Measurements from ENCODE around the gene ADAMTS17. TPM values are rescaled to one million over a fixed set of nuclear protein-coding genes. Genes with fewer than 3 reads are reported as not detected.

The ADAMTS17 gene
- total RNA-seq, 1 experiment from 2014 or later = 7.7 TPM

- BruUV-seq (replicated peaks) = no TSS peak
- intact Hi-C loops (cut with micrococcal nuclease) = no loop called here
- ChIA-PET CTCF (interaction anchor here (0.6 to 1.5 kb wide), 4 partner anchors 27 to 382 kb away, joined by 4 to 9 read pairs (median 4); no protein-coding TSS in a partner anchor), POLR2A (interaction anchor here (0.6 kb wide), 1 partner anchor 230 kb away, joined by 3 read pairs; no protein-coding TSS in a partner anchor)
- Mint-ChIP-seq H3K9me3 (ENCODE audit: unreplicated experiment) (no peaks in the 10 kb centered on the region), H3K36me3 (ENCODE audit: insufficient read depth, unreplicated experiment) (no peaks in the 10 kb centered on the region), H3K27me3 (ENCODE audit: insufficient read depth, unreplicated experiment) (no peaks in the 10 kb centered on the region), H3K27ac (ENCODE audit: low read depth, unreplicated experiment) (no peak overlapping the region), H3K4me3 (ENCODE audit: unreplicated experiment) (no peak overlapping the region), H3K4me1 (ENCODE audit: insufficient read depth, unreplicated experiment) (no peaks in the 10 kb centered on the region)
- TF ChIP-seq CTCF (IDR thresholded peaks at IDR 0.05; ENCODE audit: unreplicated experiment) = no peak
- no peak for DNase-seq (ENCODE audit: unreplicated experiment)
Measured at GRCh38 chr15:100311154-100311625, 30.6 kb downstream of the ADAMTS17 start.

- DNase-seq (ENCODE audit: unreplicated experiment) = no peak
- POLR2A ChIA-PET = no interaction called here
- CTCF ChIA-PET = interaction anchor here (1.0 to 1.5 kb wide), 3 partner anchors 29 to 381 kb away, joined by 4 to 9 read pairs (median 5); no protein-coding TSS in a partner anchor
- intact Hi-C loops (cut with micrococcal nuclease) = no loop called here
- H3K36me3 Mint-ChIP-seq (ENCODE audit: insufficient read depth, unreplicated experiment) = no peaks in the 10 kb centered on the region
- no peaks in the 10 kb centered on the region for H3K9me3 Mint-ChIP-seq (ENCODE audit: unreplicated experiment)
- TF ChIP-seq CTCF (IDR thresholded peaks at IDR 0.05; ENCODE audit: unreplicated experiment) = no peak
- no peaks in the 10 kb centered on the region for H3K27me3 Mint-ChIP-seq (ENCODE audit: insufficient read depth, unreplicated experiment)
- H3K4me3 Mint-ChIP-seq (ENCODE audit: unreplicated experiment) = no peak overlapping the region
- H3K4me1 Mint-ChIP-seq (ENCODE audit: insufficient read depth, unreplicated experiment) = no peaks in the 10 kb centered on the region
- no TSS peak for BruUV-seq (replicated peaks)
- H3K27ac Mint-ChIP-seq (ENCODE audit: low read depth, unreplicated experiment) = no peak overlapping the region
Measured at GRCh38 chr15:100310513-100311153, 31.1 kb downstream of the ADAMTS17 start.

- H3K27ac Mint-ChIP-seq (ENCODE audit: low read depth, unreplicated experiment) = no peak overlapping the region
- no peaks in the 10 kb centered on the region for H3K27me3 Mint-ChIP-seq (ENCODE audit: insufficient read depth, unreplicated experiment)
- no peaks in the 10 kb centered on the region for H3K9me3 Mint-ChIP-seq (ENCODE audit: unreplicated experiment)
- ChIA-PET CTCF (interaction anchor here (0.7 to 1.5 kb wide), 2 partner anchors 29 to 331 kb away, joined by 3 to 9 read pairs; no protein-coding TSS in a partner anchor), POLR2A (no interaction called here)
- no TSS peak for BruUV-seq (replicated peaks)
- no peak overlapping the region for H3K4me3 Mint-ChIP-seq (ENCODE audit: unreplicated experiment)
- no peaks in the 10 kb centered on the region for H3K36me3 Mint-ChIP-seq (ENCODE audit: insufficient read depth, unreplicated experiment)
- no peaks in the 10 kb centered on the region for H3K4me1 Mint-ChIP-seq (ENCODE audit: insufficient read depth, unreplicated experiment)
- no peak for DNase-seq (ENCODE audit: unreplicated experiment)
- intact Hi-C loops (cut with micrococcal nuclease) = no loop called here
- TF ChIP-seq CTCF (IDR thresholded peaks at IDR 0.05; ENCODE audit: unreplicated experiment) = no peak
Measured at GRCh38 chr15:100310041-100310405, 31.8 kb downstream of the ADAMTS17 start.

GRCh38 chr15:100309109-100310040 is 32.4 kb downstream of the ADAMTS17 start:
- no peak overlapping the region for H3K4me3 Mint-ChIP-seq (ENCODE audit: unreplicated experiment)
- ChIA-PET CTCF (interaction anchor here (0.7 to 1.5 kb wide), 3 partner anchors 30 to 330 kb away, joined by 3 to 9 read pairs (median 4); no protein-coding TSS in a partner anchor), POLR2A (no interaction called here)
- DNase-seq (ENCODE audit: unreplicated experiment) = no peak
- no peaks in the 10 kb centered on the region for H3K9me3 Mint-ChIP-seq (ENCODE audit: unreplicated experiment)
- no peaks in the 10 kb centered on the region for H3K27me3 Mint-ChIP-seq (ENCODE audit: insufficient read depth, unreplicated experiment)
- intact Hi-C loops (cut with micrococcal nuclease) = no loop called here
- H3K36me3 Mint-ChIP-seq (ENCODE audit: insufficient read depth, unreplicated experiment) = no peaks in the 10 kb centered on the region
- no peak overlapping the region for H3K27ac Mint-ChIP-seq (ENCODE audit: low read depth, unreplicated experiment)
- no peak for TF ChIP-seq CTCF (IDR thresholded peaks at IDR 0.05; ENCODE audit: unreplicated experiment)
- H3K4me1 Mint-ChIP-seq (ENCODE audit: insufficient read depth, unreplicated experiment) = no peaks in the 10 kb centered on the region
- no TSS peak for BruUV-seq (replicated peaks)

Measured in MCF 10A (cell line).